Measurements from ENCODE around the gene DAB1.

The DAB1 gene

DNA sequence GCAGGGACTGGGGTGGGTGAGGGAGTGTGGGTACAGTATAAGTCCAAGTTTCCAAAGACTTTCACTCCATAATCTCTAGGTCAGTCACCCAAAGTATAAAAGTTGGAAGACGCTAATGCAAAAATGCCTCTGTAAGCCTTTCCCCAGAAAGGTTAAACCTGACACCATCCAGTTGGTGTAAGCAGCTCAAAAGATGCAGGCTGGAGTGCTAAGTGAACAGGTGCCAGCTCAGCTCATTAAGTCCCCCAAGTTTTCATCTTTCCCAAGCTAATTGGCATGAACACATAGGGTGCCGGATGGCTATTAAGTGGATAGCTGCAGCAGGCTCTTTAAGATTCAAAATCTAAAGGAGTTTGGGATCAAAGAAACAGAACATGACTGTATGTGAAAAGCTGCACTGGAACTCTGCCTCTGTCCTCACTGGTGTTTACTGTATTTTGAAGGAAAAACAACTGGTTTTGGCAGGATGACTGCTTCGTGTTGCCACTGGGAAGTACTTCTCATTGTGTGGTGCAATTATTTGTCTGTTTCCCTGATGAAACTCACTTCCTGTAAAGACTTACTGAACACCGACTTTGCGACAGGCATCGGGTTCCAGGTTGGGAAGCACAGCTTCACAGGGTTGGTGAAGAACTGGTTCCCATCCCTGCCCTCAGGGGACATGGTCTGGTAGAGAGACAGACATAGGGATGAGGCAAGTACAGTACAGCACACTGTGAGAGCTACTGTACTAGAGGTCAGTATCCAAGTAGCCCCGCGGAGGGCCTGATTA lies 152.7 kb downstream of the DAB1 start:
- H3K4me3 ChIP-seq (replicated peaks in 1 of 2; ENCODE audit: low read depth in 2 of 2, low read length in 2 of 2): no peak overlapping the region
- no peak for DNase-seq (ENCODE audit: low read depth in 2 of 2)
- TF ChIP-seq, protein P1, sequence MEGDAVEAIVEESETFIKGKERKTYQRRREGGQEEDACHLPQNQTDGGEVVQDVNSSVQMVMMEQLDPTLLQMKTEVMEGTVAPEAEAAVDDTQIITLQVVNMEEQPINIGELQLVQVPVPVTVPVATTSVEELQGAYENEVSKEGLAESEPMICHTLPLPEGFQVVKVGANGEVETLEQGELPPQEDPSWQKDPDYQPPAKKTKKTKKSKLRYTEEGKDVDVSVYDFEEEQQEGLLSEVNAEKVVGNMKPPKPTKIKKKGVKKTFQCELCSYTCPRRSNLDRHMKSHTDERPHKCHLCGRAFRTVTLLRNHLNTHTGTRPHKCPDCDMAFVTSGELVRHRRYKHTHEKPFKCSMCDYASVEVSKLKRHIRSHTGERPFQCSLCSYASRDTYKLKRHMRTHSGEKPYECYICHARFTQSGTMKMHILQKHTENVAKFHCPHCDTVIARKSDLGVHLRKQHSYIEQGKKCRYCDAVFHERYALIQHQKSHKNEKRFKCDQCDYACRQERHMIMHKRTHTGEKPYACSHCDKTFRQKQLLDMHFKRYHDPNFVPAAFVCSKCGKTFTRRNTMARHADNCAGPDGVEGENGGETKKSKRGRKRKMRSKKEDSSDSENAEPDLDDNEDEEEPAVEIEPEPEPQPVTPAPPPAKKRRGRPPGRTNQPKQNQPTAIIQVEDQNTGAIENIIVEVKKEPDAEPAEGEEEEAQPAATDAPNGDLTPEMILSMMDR (IDR thresholded peaks at IDR 0.05; ENCODE audit: low read depth, low read length): no peak

DNA sequence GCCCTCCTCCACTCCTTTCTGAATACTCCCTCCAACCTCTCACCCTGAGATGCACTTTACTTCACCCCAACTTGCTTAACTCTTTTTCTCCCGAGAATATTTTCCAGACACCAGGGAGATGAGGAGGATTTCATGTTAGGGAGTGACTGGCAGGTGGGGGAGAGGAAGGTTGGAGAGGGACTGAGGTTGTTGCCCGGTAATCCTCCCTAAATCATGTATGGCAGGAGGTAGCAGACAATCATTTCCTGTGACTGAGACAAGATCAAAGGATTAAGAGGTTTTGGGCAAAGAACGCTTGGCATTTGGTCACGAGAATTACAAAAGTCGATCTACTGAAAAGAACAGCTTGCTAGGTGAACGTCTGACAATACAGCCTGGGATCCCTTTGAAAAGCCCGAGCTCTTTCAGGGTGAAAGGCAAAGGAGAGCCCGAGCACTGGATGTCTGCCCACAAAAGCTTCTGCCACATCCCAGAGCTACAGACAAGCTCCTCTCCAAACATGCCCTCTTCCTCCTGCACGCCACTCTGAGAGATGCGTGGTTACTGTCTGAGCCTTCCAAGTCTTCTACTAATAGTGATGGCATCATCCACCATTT lies 154.1 kb downstream of the DAB1 start:
- no peak overlapping the region for H3K4me3 ChIP-seq (replicated peaks in 1 of 2; ENCODE audit: low read depth in 2 of 2, low read length in 2 of 2)
- TF ChIP-seq, protein P1 (IDR thresholded peaks at IDR 0.05; ENCODE audit: low read depth, low read length): no peak
- DNase-seq (ENCODE audit: low read depth in 2 of 2): no peak

DNA sequence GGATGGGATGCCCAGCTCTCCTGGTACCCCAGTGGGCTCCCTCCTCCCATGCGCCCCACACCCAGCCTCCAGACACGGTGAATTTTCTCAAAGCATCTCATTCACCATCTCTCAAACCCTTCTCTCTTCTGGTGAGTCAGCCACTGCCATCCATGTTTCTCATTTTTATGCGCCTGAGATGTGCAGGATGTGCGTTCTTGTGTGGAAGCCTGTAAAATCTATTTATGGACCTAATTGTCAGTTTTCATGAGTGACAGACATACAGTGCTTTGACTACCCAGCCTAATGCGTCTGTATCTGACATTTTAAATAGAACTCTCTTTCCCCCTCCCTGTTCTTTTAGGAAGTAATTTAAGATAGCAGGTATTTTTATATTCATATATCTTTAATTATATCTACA lies 158.8 kb downstream of the DAB1 start:
- TF ChIP-seq, protein P1 (IDR thresholded peaks at IDR 0.05; ENCODE audit: low read depth, low read length): no peak
- H3K4me3 ChIP-seq (replicated peaks in 1 of 2; ENCODE audit: low read depth in 2 of 2, low read length in 2 of 2): no peak overlapping the region
- no peak for DNase-seq (ENCODE audit: low read depth in 2 of 2)

DNA sequence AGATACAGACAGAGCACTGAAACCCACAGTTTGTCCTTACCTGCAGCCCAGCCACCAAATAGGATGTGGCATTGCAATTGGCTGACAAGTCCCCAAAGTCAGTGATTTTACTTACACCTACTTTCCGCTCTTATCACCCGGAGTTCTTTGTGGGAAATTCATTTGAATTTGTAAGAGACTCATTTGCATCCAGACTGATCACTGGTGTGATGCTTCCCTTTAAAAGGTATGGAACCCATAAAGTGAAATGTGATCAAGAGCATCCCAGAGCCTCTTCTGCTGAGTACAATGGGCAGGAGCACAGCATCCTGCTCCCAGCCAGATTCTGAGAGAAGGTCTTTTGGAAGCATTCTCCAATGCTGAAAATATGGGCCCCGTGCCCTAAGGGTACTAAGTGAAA lies 161.4 kb downstream of the DAB1 start:
- TF ChIP-seq, protein P1 (IDR thresholded peaks at IDR 0.05; ENCODE audit: low read depth, low read length): no peak
- no peak for DNase-seq (ENCODE audit: low read depth in 2 of 2)
- no peak overlapping the region for H3K4me3 ChIP-seq (replicated peaks in 1 of 2; ENCODE audit: low read depth in 2 of 2, low read length in 2 of 2)

DNA sequence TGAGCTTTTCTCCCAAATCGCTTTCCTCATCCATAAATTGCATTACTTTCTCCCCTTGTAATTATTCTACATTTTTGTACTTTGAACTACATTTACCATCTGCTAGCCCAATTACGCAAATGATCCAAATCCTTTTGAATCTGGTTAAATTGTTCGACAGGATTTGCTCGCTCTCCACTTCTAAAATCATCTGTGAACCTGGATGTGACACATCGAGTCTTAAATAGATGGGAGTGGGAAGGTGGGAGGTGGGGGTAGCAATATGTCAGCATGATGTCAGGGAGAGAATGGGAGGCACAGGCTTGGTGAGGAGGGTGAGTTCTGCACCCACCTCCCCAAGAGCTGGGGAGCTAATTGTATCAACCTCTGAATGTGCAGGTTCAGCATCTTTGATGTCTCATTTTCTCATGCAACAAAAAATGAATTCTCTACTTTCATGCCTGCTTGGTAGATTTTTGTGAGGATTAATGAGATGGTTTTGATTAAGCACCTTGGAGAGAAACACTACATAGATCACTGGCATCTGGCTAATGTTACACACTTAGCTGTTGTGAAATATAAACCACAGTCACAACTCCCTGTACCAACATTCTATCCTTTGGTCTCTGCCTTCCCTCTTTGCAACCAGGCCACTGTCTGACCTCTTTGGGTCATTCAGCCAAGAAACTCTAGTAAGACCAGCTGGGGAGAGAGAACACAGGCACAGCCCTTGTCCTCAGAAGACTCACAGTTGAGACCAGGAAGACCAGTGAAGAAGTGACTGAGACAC lies 165.1 kb downstream of the DAB1 start:
- TF ChIP-seq, protein P1 (IDR thresholded peaks at IDR 0.05; ENCODE audit: low read depth, low read length): no peak
- H3K4me3 ChIP-seq (replicated peaks in 1 of 2; ENCODE audit: low read depth in 2 of 2, low read length in 2 of 2): no peak overlapping the region
- peak in 1 of 2 donors; percentile 0 for DNase-seq (ENCODE audit: low read depth in 2 of 2)

DNA sequence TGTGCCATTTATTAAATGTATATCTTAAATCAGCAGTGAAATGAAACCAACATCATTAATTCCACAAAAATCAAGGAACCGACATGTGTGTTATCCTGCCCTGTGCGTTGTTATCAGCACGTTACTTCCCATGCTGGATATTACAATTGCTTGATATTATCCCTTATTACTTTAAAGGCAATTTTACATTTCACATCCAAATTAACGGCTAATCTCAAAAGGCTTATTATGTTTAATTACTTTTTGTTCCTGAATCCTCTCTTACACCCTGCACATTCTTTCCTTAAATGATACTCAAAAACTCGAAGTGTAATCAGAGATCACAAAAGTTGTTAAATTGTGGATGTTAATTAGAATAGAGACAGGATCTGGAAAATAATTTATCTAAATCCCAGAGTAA lies 167.9 kb downstream of the DAB1 start:
- no peak for DNase-seq (ENCODE audit: low read depth in 2 of 2)
- TF ChIP-seq, protein P1 (IDR thresholded peaks at IDR 0.05; ENCODE audit: low read depth, low read length): no peak
- no peak overlapping the region for H3K4me3 ChIP-seq (replicated peaks in 1 of 2; ENCODE audit: low read depth in 2 of 2, low read length in 2 of 2)

All from cardiac fibroblast (primary cell).